ENCODE measurements around the gene SLC23A2.

Gene SLC23A2

GRCh38 chr20:4950841-4951240 is 50.5 kb downstream of the SLC23A2 start:
- no peaks in the 10 kb centered on the region for H3K79me2 ChIP-seq (ENCODE audit: control insufficient read depth, insufficient read depth, low read length, unreplicated experiment)
- peak overlapping the region; percentile 62 for H3K27ac ChIP-seq (ENCODE audit: low read depth, low read length)
- peak overlapping the region; percentile 80 for H2AFZ ChIP-seq (ENCODE audit: low read length, unreplicated experiment)
- H3K4me1 ChIP-seq (ENCODE audit: control insufficient read depth, insufficient read depth, low read length, unreplicated experiment): peaks cover 10% of the 10 kb centered on the region
- no peaks in the 10 kb centered on the region for H3K27me3 ChIP-seq (ENCODE audit: insufficient read depth, low read length)
- peaks cover 5% of the 10 kb centered on the region; the same call in 1 of the 2 replicates for H3K36me3 ChIP-seq (ENCODE audit: insufficient read depth, low read length)
- H3K4me3 ChIP-seq (ENCODE audit: low read depth, low read length): 0 out of 2 replicates have a peak overlapping the region, but pooled peaks have one; percentile 28

- Histone ChIP-seq H3K27ac (ENCODE audit: low read depth, low read length) (no peak overlapping the region), H2AFZ (ENCODE audit: low read length, unreplicated experiment) (no peak overlapping the region), H3K36me3 (ENCODE audit: insufficient read depth, low read length) (peaks cover 5% of the 10 kb centered on the region; the same call in 1 of the 2 replicates), H3K4me1 (ENCODE audit: control insufficient read depth, insufficient read depth, low read length, unreplicated experiment) (peaks cover 10% of the 10 kb centered on the region), H3K27me3 (ENCODE audit: insufficient read depth, low read length) (no peaks in the 10 kb centered on the region), H3K79me2 (ENCODE audit: control insufficient read depth, insufficient read depth, low read length, unreplicated experiment) (no peaks in the 10 kb centered on the region), H3K4me3 (ENCODE audit: low read depth, low read length) (no peak overlapping the region)
These were observed 50.9 kb downstream of the SLC23A2 start for GRCh38 chr20:4950437-4950836.

GRCh38 chr20:4949833-4950178 is 51.5 kb downstream of the SLC23A2 start:
- Histone ChIP-seq H3K27me3 (ENCODE audit: insufficient read depth, low read length) (no peaks in the 10 kb centered on the region), H3K27ac (ENCODE audit: low read depth, low read length) (no peak overlapping the region), H3K36me3 (ENCODE audit: insufficient read depth, low read length) (peaks cover 5% of the 10 kb centered on the region; the same call in 1 of the 2 replicates), H3K4me3 (ENCODE audit: low read depth, low read length) (no peak overlapping the region), H3K79me2 (ENCODE audit: control insufficient read depth, insufficient read depth, low read length, unreplicated experiment) (no peaks in the 10 kb centered on the region), H2AFZ (ENCODE audit: low read length, unreplicated experiment) (no peak overlapping the region), H3K4me1 (ENCODE audit: control insufficient read depth, insufficient read depth, low read length, unreplicated experiment) (peaks cover 10% of the 10 kb centered on the region)

GRCh38 chr20:4947817-4948559 is 53.3 kb downstream of the SLC23A2 start:
- Histone ChIP-seq H3K79me2 (ENCODE audit: control insufficient read depth, insufficient read depth, low read length, unreplicated experiment) (no peaks in the 10 kb centered on the region), H3K4me1 (ENCODE audit: control insufficient read depth, insufficient read depth, low read length, unreplicated experiment) (peaks cover 11% of the 10 kb centered on the region), H2AFZ (ENCODE audit: low read length, unreplicated experiment) (no peak overlapping the region), H3K36me3 (ENCODE audit: insufficient read depth, low read length) (peaks cover 5% of the 10 kb centered on the region; the same call in 1 of the 2 replicates), H3K27me3 (ENCODE audit: insufficient read depth, low read length) (no peaks in the 10 kb centered on the region), H3K4me3 (ENCODE audit: low read depth, low read length) (no peak overlapping the region), H3K27ac (ENCODE audit: low read depth, low read length) (no peak overlapping the region)

- Histone ChIP-seq H3K27me3 (ENCODE audit: insufficient read depth, low read length) (no peaks in the 10 kb centered on the region), H3K4me3 (ENCODE audit: low read depth, low read length) (no peak overlapping the region), H3K79me2 (ENCODE audit: control insufficient read depth, insufficient read depth, low read length, unreplicated experiment) (no peaks in the 10 kb centered on the region), H3K4me1 (ENCODE audit: control insufficient read depth, insufficient read depth, low read length, unreplicated experiment) (peaks cover 20% of the 10 kb centered on the region), H3K36me3 (ENCODE audit: insufficient read depth, low read length) (no peaks in the 10 kb centered on the region), H3K27ac (ENCODE audit: low read depth, low read length) (no peak overlapping the region), H2AFZ (ENCODE audit: low read length, unreplicated experiment) (no peak overlapping the region)
These were observed 54.3 kb downstream of the SLC23A2 start for GRCh38 chr20:4946986-4947385.

- Histone ChIP-seq H2AFZ (ENCODE audit: low read length, unreplicated experiment) (no peak overlapping the region), H3K27me3 (ENCODE audit: insufficient read depth, low read length) (no peaks in the 10 kb centered on the region), H3K79me2 (ENCODE audit: control insufficient read depth, insufficient read depth, low read length, unreplicated experiment) (no peaks in the 10 kb centered on the region), H3K4me1 (ENCODE audit: control insufficient read depth, insufficient read depth, low read length, unreplicated experiment) (peaks cover 21% of the 10 kb centered on the region), H3K27ac (ENCODE audit: low read depth, low read length) (no peak overlapping the region), H3K36me3 (ENCODE audit: insufficient read depth, low read length) (no peaks in the 10 kb centered on the region), H3K4me3 (ENCODE audit: low read depth, low read length) (no peak overlapping the region)
These were observed 54.7 kb downstream of the SLC23A2 start for GRCh38 chr20:4946585-4946984.

- Histone ChIP-seq H3K27me3 (ENCODE audit: insufficient read depth, low read length) (no peaks in the 10 kb centered on the region), H3K4me3 (ENCODE audit: low read depth, low read length) (no peak overlapping the region), H3K4me1 (ENCODE audit: control insufficient read depth, insufficient read depth, low read length, unreplicated experiment) (peaks cover 12% of the 10 kb centered on the region), H3K36me3 (ENCODE audit: insufficient read depth, low read length) (no peaks in the 10 kb centered on the region), H3K27ac (ENCODE audit: low read depth, low read length) (no peak overlapping the region), H2AFZ (ENCODE audit: low read length, unreplicated experiment) (no peak overlapping the region), H3K79me2 (ENCODE audit: control insufficient read depth, insufficient read depth, low read length, unreplicated experiment) (peaks cover 6% of the 10 kb centered on the region)
These were observed 56.6 kb downstream of the SLC23A2 start for GRCh38 chr20:4944518-4945313.

GRCh38 chr20:4942331-4942730 is 59.0 kb downstream of the SLC23A2 start:
- H3K4me3 ChIP-seq (ENCODE audit: low read depth, low read length): no peak overlapping the region
- H3K27ac ChIP-seq (ENCODE audit: low read depth, low read length): peak overlapping the region; percentile 66

GRCh38 chr20:4937407-4938319 is 63.6 kb downstream of the SLC23A2 start:
- peaks cover 8% of the 10 kb centered on the region for H3K4me1 ChIP-seq (ENCODE audit: control insufficient read depth, insufficient read depth, low read length, unreplicated experiment)
- H3K27ac ChIP-seq (ENCODE audit: low read depth, low read length): no peak overlapping the region
- H3K79me2 ChIP-seq (ENCODE audit: control insufficient read depth, insufficient read depth, low read length, unreplicated experiment): peaks cover 8% of the 10 kb centered on the region
- H3K4me3 ChIP-seq (ENCODE audit: low read depth, low read length): no peak overlapping the region
- no peak overlapping the region for H2AFZ ChIP-seq (ENCODE audit: low read length, unreplicated experiment)
- no peaks in the 10 kb centered on the region for H3K27me3 ChIP-seq (ENCODE audit: insufficient read depth, low read length)
- no peaks in the 10 kb centered on the region for H3K36me3 ChIP-seq (ENCODE audit: insufficient read depth, low read length)

More at GRCh38 chr20:4942331-4942730, 59.0 kb downstream of the SLC23A2 start:
- peaks cover 7% of the 10 kb centered on the region for H3K79me2 ChIP-seq (ENCODE audit: control insufficient read depth, insufficient read depth, low read length, unreplicated experiment)
- no peaks in the 10 kb centered on the region for H3K36me3 ChIP-seq (ENCODE audit: insufficient read depth, low read length)
- H3K27me3 ChIP-seq (ENCODE audit: insufficient read depth, low read length): no peaks in the 10 kb centered on the region
- peaks cover 12% of the 10 kb centered on the region for H3K4me1 ChIP-seq (ENCODE audit: control insufficient read depth, insufficient read depth, low read length, unreplicated experiment)
- peak overlapping the region; percentile 31 for H2AFZ ChIP-seq (ENCODE audit: low read length, unreplicated experiment)

- Histone ChIP-seq H2AFZ (ENCODE audit: low read length, unreplicated experiment) (no peak overlapping the region), H3K79me2 (ENCODE audit: control insufficient read depth, insufficient read depth, low read length, unreplicated experiment) (peaks cover 8% of the 10 kb centered on the region), H3K4me1 (ENCODE audit: control insufficient read depth, insufficient read depth, low read length, unreplicated experiment) (peaks cover 2% of the 10 kb centered on the region), H3K36me3 (ENCODE audit: insufficient read depth, low read length) (0 out of 2 replicates have a peak, but pooled peaks cover 2% of the 10 kb centered on the region), H3K4me3 (ENCODE audit: low read depth, low read length) (no peak overlapping the region), H3K27me3 (ENCODE audit: insufficient read depth, low read length) (no peaks in the 10 kb centered on the region), H3K27ac (ENCODE audit: low read depth, low read length) (no peak overlapping the region)
These were observed 64.4 kb downstream of the SLC23A2 start for GRCh38 chr20:4936851-4937406.

Measured in ACC112 (cell line).